ENCODE data around the gene AMFR.

- no peak for TF ChIP-seq CTCF (optimal IDR thresholded peaks at IDR 0.05 in 1 of 3, IDR thresholded peaks at IDR 0.05 in 1 of 3, conservative IDR thresholded peaks at IDR 0.05 in 1 of 3; ENCODE audit: extremely low read depth in 1 of 3, insufficient read depth in 2 of 3, low read length in 3 of 3)
- TF ChIP-seq EZH2 (IDR thresholded peaks at IDR 0.05; ENCODE audit: low read length), result no peak
Measured at GRCh38 chr16:56312556-56312955, 112.8 kb downstream of the AMFR start.

Data from keratinocyte (primary cell).